GM18873 (cell line): ENCODE results near the gene MAK.
"Not testable (repeated sequence)": the region's sequence is repeated elsewhere in the genome, so short reads cannot be mapped to it uniquely, and the experiment has no call there.

ENCODE experiments used
- ATAC-seq: cut with Tn5 transposase; IDR thresholded peaks from one replicate; pipeline ENCODE4 v1.9.1; 2021; ENCODE audit warnings: mild to moderate bottlenecking, moderate library complexity, moderate number of reproducible peaks; ENCODE audit not compliant: unreplicated experiment, low FRiP score

Gene MAK

DNA sequence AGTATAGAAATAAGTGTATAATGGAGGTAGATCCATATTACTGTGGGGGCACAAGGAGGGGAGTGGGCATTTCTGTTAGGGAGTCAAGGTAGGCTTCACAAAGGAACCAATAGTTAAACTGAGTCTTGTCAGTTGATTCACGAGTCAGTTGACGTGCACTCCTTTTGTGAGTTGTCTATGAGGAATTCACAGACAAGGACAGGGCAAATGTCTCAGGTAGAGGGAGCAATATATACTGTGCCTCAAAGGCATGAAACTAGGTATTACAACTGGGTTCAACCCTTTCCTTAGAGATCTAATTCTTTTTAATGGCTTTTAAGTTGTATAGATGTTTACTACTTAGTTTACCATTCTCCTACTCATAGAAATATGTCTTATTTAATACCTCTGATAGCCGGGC, 104.5 kb downstream of the MAK start:
- no peak for ATAC-seq

DNA sequence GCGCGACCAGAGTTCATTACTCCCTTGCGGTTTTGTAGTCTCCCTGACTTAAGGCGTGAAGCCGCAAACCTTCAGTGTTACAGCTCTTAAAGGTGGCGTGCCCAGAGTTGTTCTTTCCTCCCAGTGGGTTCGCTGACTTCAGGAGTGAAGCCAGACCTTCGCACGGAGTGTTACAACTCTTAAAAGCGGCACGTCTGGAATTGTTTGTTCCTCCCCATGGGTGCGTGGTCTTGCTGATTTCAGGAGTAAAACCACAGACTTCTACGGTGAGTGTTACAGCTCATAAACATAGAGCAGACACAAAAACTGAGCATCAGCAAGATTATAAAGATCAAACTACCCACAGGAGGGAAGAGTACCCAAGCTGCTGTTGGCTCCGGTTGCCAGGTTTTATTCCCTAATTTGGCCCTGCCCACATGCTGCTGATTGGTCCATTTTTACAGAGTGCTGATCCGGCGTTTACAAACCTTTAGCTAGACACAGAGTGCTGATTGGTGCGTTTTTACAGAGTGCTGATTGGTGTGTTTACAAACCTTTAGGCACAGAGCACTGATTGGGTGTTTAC, 105.1 kb downstream of the MAK start:
- ATAC-seq: no peak

DNA sequence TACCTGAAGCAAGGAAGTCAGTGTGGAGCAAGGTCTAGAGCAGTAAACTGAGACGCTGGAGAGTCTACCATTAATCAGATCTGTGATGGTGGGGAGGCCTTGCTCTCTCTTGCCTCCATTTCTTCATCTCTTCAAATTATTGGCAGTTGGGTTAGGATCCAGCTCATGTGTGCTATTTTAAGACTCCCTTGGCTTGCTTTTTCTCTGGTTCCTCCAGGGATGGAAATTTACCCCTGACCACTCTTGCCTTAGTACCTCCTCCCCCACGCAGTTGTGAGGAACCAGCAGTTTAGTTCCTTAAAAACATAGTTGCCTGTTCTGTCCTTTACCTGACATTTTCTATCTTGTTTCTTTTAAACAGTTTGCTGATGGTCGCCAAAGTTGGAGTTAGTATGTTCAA, 108.1 kb downstream of the MAK start:
- no peak for ATAC-seq

DNA sequence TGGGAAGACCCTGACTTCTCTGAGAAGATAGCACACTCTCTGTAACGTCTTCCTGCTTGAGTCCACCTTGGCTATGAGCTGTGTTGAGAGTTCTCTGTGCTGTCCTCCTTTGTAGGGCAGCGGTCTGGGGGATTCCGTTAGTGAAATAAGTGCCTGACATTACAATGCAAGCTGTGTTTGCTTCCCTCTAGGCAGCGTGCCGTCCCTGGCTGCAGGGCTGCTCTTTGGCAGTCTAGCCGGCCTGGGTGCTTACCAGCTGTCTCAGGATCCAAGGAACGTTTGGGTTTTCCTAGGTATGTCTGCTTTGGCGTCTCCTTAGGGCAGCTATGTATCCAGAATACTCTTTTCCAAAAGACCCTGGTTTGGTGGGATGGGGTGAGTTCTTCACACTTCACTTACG, 112.6 kb downstream of the MAK start:
- no peak for ATAC-seq

DNA sequence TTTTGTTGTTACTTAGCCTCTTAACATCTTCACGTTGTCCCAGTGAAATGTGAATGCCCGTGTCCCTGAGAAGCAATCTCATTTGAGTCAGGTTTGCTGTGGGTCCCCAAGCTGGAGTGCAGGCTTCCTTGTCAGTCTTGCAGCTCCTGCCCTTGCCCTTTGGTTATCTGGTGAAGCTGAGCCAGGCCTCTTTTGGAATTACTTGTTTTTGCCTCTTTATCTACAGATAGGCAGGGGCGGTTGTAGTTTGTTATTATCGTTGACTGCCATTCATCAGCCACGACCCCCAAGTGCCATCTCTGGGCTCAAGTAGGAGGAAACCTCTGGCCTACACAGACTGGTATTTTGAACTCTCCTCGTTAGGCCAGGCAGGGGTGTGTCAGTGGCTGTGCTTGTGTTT, 113.3 kb downstream of the MAK start:
- ATAC-seq: no peak

- ATAC-seq: no peak
Measured at GRCh38 chr6:10723567-10723881, 114.8 kb downstream of the MAK start.

- peak; percentile 89 for ATAC-seq
Measured at GRCh38 chr6:10722820-10723566, 115.3 kb downstream of the MAK start, which contains the start of gene TMEM14C. Gene TMEM14C (plus strand): TSS chr6:10723070. CDS start chr6:10724614, 1,544 bp downstream.

- ATAC-seq: no peak
Measured at GRCh38 chr6:10722570-10722819, 115.8 kb downstream of the MAK start.

- no peak for ATAC-seq
Measured at GRCh38 chr6:10721850-10722569, 116.3 kb downstream of the MAK start.

GRCh38 chr6:10720960-10721849, 117.1 kb downstream of the MAK start:
- ATAC-seq: not testable (repeated sequence)

GRCh38 chr6:10720265-10720959, 117.9 kb downstream of the MAK start:
- ATAC-seq: peak; percentile 30

DNA sequence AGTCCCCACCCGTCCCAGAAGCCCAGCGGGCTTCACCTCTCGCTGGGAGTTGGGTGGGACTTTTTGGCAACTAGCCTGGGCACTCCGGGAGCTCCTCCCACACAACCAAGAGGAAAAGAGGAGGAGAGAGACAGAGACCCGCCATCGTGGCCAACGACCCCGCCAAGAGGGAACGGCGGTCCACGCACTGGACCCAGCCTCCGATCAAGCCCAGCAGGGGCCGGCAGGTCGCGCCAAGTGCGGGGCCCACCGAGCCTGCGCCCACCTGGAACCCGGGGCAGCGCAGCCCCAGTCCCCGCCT, 118.4 kb downstream of the MAK start:
- ATAC-seq: no peak

GRCh38 chr6:10719296-10719963, 118.9 kb downstream of the MAK start:
- no peak for ATAC-seq

- no peak for ATAC-seq
Measured at GRCh38 chr6:10713962-10714361, 124.4 kb downstream of the MAK start.
